Activated CD4-positive, alpha-beta T cell treated with anti-CD3 and anti-CD28 coated beads, Interleukin-2, Interleukin-4, amounts not matched to agents 100 ng/mL and 50 ng/mL, durations not matched to agents 16 hours and 8 hours (primary cell): ENCODE results near the gene ANO10.
"Not testable (repeated sequence)": the region's sequence is repeated elsewhere in the genome, so short reads cannot be mapped to it uniquely, and the experiment has no call there.

Experiments used
- DNase-seq: peaks from one replicate; pipeline ENCODE4 v3.0.0-alpha.2; 2020; ENCODE audit warnings: low spot score

The ANO10 gene

DNA sequence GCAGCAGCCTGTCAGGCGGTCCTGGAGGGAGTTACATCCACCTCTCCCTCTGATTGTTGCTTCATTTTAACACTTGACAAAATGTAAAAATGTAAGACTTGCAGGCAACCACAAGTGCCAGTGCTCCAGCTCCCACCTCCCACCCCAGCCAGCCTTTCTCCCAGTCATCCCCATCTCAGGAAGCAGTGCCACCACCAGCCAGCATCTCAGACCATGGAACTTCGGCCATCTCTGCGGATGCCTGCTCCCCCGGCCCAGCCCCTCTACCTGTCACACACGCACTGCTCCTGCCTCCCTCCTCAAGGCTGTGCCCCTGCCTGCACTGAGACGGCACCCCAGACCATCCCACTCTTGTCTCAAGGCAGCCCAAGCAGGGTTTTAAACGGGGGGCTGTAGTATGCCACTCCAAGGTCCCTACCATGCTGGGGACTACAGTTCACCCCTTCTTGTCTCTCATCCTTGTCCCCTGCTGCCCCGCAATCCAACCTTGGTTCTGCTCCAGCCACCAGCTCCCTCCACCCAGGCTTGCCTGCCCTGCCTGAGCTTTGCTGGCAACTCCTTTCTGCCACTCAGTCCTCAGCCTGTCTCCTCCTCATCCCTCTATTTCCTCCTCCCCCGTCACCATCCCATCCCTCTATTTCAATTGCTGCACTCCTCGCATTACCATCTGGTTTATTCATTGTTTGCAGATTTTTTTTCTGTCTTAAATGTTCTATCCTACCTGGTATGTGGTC is 249.6 kb downstream of the ANO10 start:
- no peak for DNase-seq

GRCh38 chr3:43371494-43371893 is 250.3 kb downstream of the ANO10 start:
- DNase-seq, result no peak

GRCh38 chr3:43370293-43370980 is 251.4 kb downstream of the ANO10 start:
- DNase-seq, result no peak

GRCh38 chr3:43369404-43370292 is 252.2 kb downstream of the ANO10 start:
- DNase-seq, result no peak

- no peak for DNase-seq
Measured at GRCh38 chr3:43366885-43367284, 254.9 kb downstream of the ANO10 start.

- DNase-seq, result no peak
Measured at GRCh38 chr3:43366481-43366880, 255.3 kb downstream of the ANO10 start.

DNA sequence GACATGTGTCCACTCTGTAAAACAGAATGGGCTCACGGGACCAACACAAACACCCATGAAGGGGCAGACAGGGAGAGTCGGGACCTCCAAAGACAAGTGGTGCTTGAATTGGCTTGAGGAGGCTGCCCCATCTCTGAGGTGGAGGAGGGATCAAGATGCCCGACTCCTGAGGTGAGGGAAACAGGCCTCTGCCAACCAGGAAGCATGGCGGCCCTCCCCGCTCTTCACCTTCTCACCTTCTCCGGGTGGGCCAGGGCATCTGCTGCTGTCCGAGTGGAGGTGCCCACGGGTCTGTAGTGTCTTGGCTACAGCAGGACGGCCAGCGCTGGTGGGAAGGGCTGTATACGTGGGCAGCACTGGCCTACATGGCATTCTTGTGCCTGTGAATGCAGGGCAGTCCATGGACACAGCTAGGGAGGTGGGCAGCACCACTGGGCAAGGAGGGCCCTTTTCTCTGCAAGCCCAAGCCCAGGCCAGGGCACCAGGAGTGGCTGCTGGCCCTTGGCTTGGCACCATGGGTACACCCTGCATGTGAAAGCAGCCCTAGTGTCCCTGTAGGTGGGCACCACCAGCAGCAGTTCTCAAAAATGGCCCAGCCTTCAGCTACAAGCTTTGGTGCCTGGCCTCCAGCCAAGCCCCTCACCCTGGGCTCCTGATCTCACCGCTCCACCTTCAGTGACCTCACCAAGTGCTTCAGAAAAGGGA is 256.1 kb downstream of the ANO10 start:
- no peak for DNase-seq

- no peak for DNase-seq
Measured at GRCh38 chr3:43364926-43365325, 256.9 kb downstream of the ANO10 start.

GRCh38 chr3:43364494-43364893 is 257.3 kb downstream of the ANO10 start:
- DNase-seq, result no peak

DNA sequence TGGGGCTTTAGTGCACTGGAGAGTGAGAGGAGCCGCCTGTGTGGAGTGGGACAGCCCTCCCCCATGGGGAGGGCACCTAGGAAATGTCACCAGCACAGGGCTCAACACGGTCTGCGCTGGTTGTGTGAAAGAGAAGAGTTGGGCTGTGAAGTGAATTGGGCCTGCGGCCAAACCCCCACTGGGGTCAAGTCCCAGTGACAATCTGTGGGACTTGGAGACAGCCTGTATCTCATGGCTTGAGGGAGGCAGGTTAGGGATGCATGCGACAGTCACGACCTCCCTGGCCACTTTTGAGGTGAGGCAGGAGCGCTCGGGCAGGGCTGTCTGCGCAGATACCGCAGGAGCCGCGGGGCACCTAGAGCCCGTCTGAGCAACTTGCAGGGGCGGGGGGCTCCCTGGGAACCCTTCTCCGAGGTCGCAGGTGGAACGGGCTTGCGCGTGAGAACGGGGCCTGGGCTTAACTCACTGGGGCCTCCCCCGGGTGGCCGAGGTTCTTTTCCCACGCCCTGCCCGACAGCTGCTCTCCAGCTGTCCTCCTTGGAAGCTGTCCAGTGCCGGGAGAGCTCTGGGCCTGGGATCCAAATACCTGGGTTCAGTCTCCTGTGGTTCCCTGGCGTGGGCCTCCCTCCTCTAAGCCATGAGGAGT is 258.1 kb downstream of the ANO10 start:
- no peak for DNase-seq

- no peak for DNase-seq
Measured at GRCh38 chr3:43362961-43363360, 258.9 kb downstream of the ANO10 start.

- no peak for DNase-seq
Measured at GRCh38 chr3:43362183-43362582, 259.6 kb downstream of the ANO10 start.

GRCh38 chr3:43361077-43361476 is 260.7 kb downstream of the ANO10 start:
- no peak for DNase-seq

DNA sequence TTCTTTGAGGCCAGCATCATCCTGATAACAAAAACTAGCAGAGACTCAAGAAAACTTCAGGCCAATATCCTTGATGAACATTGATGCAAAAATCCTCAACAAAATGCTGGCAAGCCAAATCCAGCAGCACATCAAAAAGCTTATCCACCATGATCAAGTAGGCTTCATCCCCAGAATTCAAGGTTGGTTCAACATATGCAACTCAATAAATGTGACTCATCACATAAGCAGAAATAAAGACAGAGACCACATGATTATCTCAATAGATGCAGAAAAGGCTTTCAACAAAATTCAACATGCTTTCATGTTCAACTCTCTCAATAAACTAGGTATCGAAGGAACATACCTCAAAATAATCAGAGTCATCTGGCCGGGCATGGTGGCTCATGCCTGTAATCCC is 265.8 kb downstream of the ANO10 start:
- not testable (repeated sequence) for DNase-seq

- DNase-seq, result no peak
Measured at GRCh38 chr3:43353923-43354670, 267.7 kb downstream of the ANO10 start.

GRCh38 chr3:43353393-43353792 is 268.4 kb downstream of the ANO10 start:
- DNase-seq, result no peak

DNA sequence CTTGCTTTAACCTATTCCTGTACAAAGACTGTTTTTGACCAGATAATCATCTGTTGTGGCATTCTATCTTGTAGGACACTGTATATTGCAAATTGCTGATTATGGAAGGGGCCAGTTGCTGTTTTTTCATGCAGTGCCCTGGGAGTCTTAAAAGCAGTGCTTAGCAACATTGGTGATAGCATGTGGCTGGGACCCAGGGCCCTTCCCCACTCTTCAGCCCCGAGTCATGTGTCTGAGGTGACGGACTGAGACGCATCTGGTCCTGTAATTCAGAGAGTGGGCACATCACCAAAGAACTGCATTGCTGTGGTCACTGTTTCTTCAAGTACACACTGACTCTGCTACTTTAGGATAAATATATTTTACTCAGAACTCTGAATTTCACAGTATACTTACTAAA is 272.1 kb downstream of the ANO10 start:
- DNase-seq, result no peak

- DNase-seq, result no peak
Measured at GRCh38 chr3:43348852-43349574, 272.8 kb downstream of the ANO10 start.

GRCh38 chr3:43348350-43348749 is 273.5 kb downstream of the ANO10 start:
- no peak for DNase-seq

GRCh38 chr3:43347774-43348173 is 274.0 kb downstream of the ANO10 start:
- no peak for DNase-seq
